GM18519 (cell line): ENCODE measurements around the gene SIGLECL1.

Experiments
- ATAC-seq: cut with Tn5 transposase; IDR thresholded peaks from one replicate; pipeline ENCODE4 v1.9.1; 2021; ENCODE audit warnings: mild to moderate bottlenecking, moderate library complexity; ENCODE audit not compliant: unreplicated experiment, low FRiP score

Gene SIGLECL1

DNA sequence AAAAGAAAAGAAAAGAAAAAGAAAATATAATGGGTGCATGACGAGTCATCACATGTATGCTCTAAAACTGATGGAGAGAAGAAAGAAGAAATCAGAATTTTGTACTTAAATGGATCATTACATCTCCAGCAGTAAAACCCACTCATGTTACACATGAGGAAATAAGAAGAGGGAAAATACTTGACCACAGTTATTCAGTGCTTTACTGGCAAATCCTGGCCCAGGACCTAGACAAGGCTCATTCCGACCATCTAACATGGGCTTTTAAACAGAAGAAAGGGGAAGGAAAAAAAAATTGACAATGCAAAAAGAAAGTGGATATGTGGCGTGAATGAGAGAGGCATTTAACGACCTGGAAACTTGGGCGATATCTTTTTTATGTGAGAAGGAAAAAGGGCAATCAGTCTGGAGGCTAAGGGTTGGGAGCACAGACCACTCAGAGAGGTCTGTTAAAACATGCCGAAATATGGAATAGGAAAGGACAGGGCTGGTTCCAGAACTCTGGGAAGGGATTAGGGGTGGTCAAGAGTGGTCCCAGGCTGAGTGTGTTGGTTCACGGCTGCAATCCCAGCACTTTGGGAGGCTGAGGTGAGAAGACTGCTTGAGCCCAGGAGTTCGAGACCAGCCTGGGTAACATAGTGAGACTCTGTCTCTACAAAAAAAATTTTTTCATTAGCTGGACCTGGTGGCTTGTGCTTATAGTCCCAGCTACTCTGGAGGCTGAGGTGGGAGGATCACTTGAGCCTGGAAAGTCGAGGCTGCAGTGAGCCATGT, 1.6 kb downstream of the SIGLECL1 start:
- no peak for ATAC-seq

DNA sequence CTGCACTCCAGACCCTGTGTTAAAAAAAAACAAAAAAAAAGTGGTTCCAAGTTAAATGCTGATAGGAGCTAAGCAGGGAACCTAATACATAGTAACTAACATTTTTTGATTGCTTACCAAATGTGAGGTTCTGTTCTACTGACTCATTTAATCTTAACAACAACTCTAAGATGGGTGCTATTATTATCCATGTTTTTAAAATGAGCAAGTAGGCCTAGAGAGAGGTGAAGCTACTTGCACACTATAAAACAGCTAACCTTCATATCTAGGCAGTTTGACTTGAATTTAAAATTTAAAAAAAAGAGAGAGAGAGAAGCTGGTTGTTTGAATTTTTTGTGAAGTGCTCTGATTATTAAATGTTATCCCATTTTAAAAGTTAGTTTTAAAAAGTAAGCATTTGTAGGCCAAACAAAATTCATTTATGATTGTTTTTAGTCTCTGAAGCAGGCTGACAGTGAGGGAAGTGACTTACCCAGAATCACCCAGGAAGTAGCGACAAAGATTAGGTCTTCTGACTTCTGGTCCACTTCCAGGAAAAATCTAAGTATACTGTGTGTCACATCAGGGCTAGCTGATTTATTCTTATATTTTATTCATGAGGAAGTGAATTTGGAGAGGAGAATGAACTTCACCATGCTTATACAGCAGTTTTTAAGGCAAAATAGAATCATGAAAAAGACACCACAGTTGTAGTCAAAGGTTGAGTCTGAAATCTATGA, 2.4 kb downstream of the SIGLECL1 start:
- no peak for ATAC-seq

DNA sequence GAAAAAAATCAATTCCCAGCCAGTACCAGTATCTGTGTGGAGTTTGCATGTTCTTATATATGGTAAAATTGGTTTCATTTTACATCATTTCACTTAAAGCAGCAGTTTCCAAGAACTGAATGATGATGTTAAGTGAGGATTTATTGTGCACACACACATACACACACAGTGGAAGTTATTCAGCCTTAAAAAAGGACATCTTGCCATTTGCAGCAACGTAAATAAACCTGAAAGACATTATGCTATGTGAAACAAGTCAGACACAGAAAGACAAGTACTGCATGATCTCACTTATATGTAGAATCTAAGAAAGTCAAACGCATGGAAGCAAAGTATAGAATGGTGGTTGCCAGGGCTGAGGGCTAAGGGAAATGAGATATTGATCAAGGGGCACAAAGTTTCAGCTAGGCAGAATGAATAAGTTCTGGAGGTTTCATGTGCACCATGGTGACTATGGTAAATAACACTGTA, 5.3 kb downstream of the SIGLECL1 start:
- ATAC-seq = no peak

DNA sequence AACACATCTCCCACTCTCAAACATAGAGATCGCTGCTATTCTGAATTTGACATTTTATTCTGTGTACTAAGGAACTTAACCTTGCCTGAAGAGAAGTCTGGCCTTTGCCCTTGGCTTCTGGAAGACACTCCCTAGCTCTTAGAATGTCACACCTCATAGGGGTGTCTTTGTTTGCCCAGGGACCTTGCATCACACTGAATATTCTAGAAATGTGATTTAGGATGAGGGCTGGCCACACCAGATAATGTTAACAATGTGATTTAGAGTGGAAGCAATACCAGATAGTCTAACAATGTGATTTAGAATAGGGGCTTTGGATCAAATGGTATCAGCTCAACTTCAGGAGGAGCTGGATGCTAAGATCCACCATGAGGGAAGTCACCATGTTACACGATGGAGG, 6.6 kb downstream of the SIGLECL1 start:
- no peak for ATAC-seq

DNA sequence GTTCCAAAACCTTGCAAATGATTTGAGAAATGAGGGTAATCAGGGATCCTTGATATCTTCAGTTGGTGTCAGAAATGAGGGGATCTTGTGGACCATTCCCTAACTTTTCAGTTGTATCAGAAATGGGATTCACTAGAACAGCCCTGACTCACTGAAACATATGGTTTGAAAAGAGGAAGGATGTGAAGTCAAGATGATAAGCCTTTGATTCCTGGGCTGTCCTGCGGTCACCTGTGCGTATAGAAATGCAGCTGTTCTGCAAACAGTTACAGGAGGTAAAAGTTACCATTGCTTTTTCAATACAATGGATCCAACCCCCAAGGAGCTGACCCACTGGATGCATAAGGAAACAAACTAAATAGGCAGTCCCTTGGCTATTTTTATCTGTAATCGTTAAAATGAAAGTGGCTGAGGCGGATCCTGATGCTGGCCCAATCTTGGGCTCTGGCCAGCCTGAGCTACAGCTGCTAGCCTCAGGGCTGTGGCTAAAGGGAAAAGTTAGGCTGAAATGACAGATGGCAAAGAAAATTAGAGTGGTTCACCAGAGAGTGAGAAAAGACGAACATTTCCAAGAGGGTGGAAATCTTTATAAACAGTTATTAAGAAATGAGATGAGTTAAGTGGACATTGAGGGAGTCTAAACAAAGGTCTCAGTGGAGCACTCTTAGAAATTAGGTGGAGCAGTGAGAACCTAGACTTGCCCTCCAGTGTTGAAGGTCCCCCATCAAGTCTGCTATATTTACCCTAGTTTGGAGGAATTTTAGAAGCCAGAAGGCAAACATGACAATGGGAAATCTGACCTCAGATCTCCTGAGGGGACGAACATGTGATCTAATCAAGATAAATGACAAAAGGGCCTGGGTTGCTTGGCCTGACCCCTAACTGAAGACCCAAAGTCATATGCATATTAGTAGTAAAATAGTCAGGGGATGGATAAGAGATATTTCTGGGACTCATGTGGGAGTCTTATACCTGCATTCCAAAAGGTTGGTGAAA, 7.6 kb downstream of the SIGLECL1 start:
- no peak for ATAC-seq

DNA sequence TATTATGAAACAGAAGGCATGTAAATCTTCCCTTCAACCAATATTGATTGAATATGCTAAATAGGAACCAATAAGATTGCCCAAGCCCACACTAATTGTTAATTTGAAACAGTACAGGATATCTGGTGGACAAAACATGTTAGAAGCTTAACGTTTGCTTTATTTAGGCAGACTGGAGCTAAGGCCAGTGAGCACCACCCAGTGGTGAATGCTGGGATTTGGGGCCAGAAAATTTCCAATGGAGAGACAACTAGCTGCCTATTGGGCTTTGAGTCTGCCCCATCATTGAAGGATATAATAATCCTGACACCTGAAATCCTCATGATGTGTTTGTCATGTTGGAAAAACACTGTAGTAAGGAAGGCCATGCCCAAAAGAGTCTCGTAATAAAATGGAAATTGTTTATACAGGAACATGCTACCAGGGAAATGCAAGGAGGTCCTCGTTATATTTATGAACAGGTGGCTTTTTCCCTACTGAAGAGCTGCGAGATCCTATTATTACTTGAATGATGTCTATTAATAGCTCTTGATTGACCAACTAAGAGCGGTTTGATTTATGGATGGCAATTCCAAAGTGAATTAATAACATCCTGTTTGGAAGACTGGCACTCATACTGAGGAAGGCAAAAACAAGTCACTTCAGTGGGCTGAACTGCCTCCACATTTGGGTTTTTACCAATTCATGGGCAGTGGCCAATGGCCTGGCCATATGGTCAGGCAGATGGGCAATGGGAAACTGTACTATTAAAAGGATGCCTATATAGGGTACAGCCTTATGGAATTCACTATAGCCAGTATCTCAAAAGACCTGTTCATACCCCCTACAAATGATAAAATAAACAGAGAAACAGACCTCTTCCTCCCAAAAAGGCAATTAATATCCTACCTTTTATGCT, 8.7 kb downstream of the SIGLECL1 start:
- no peak for ATAC-seq

DNA sequence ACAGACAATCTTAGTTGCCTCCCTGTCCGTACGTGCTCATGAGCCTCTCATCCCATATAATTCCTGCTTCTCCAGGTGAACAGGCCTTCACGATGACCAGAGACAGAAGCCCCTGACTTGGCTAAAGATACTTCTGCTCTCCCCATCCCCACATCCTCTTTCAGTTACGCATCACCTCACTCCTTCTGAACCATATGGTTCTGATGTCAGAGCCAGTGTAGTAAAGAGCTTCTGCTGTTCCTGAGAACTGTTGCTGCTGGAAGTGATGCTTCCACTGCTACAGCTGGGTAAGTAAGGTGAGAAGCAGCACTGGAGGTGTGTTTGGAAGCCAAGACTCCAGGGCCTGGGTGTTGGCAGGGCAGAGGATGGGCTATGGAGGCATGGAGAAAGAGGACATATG, 12.9 kb downstream of the SIGLECL1 start:
- no peak for ATAC-seq

DNA sequence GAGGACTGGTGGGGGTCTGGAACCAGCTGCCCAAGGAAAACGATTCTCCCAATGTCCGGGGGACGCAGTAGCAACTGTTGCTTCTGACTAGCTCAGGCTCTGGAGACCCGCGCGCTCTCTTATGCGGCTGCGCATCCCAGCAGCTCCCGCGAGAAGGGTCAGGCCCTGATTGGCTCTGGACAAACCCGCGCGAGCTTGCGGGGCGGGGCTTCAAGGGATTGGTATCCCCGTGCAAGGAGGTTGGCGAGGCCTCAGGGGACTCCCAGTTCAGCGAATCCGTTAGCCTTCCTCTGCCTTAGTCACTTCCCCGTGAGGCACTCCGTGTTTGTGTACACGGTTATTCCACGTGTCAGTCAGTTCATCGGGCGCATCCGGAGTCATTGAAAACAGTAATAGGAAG, 20.2 kb downstream of the SIGLECL1 start:
- ATAC-seq = no peak

DNA sequence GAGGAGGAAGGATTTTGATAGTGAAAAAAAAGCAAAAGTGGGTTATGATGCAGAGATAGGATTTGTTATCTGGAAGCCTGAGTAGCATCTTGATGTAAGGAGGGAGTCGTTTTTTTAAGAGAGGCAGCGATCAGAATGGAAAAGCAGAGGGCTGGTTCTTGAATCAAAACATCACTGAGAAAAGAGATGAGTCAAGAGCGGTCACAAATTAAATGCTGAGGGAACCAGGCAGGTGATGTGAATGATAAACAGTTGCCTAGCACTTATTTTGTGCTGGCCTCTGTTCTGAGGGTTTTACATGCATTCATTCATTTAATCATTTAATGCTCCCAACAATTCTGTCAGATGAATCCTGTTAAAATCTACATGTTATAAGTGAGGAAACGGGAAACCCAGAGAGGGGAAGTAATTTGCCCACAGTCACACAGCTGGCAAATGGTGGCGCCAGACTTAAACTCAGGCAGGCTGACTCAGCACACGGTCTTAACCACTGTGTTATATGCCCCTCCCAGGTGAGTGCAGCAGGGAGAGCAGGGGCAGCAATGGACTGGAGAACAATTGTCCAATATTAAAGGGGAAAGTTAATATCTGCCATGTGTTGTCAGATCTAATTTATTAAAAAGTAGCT, 21.4 kb downstream of the SIGLECL1 start:
- ATAC-seq = no peak

DNA sequence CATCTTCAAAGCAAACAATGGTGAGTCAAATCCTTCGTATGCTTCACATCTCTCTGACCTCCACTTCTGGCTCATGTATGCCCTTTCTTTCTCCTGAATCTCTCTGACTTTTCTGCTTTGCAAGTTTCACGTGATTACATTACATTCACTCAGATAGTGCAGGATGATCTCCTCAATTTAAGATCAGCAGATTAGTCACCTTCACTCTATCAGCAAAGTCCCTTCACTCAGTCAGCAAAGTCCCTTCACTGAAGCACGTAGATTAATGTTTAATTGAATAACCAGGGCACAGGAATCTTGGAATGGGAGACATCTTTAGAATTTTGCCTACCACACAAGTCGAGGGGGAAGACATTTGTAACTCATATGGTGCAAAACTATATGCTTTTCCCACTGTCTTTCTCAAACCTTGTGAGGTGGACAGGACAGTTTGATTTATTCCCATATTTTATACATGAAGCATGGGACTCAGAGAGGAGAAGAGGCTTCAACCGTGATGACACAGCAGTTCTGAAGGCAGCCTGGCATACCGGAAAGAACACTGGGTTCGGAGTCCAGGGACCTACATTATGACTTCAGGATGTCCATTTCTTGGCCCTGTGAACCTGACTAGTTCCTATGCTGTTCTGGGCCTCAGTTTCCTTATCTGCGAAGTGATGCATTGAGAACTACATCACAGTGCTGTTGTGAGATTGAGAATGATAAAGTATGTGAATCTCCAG, 23.3 kb downstream of the SIGLECL1 start:
- ATAC-seq = no peak

DNA sequence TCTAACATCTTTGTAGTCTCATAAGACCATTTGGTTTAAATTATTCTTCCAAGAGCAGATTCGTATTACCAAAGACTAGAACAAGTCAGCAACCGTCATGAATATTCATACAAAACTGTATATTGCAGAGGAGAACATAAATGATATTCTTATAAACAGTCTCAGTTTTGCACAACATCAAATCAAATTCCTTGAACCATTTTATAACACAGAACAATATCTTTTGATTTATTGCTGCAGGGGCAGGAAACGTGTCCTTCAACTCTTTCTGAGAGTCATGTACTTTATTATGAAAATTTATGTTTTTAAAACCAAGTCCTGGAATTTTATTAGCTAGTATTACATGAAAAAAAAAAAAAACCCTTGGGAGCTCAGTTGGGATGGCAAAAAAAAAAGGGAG, 26.2 kb downstream of the SIGLECL1 start:
- no peak for ATAC-seq

DNA sequence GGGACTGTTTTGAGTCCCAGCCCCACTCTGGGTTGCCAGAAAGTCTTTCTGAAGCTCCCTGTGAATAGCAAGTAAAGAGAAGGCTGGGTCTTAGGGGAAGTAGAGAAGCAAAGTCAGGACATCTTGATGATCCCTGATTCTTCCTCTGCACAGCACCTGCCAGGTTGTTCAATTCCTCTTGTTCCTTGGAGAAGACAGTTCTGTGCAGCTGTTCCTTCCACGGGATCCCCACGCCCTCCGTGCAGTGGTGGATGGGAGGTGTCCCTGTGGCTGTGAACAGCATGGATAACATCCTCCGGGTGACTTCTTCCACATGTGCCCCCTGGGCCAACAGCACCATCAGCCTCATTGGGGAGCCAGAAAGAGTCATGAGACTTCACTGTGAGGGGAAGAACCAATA, 31.5 kb downstream of the SIGLECL1 start:
- ATAC-seq = no peak

DNA sequence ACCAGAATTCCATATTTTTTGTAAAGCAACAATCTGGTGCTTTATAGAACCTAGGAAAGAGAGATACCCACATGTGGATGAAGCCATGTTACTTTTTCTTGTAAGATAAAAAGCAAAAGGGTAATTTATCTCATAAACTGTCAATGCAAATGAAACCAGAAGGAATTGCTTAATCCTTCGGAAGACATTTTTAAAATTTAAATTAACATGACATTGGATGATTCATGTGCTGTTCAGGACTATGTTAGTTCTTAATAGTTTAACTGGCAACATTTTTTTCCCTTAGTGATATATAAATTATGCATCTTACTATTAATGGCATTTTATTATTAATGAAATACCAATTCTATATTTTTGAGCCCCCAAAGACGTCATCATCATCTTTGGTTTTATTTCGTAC, 34.8 kb downstream of the SIGLECL1 start:
- ATAC-seq = no peak

DNA sequence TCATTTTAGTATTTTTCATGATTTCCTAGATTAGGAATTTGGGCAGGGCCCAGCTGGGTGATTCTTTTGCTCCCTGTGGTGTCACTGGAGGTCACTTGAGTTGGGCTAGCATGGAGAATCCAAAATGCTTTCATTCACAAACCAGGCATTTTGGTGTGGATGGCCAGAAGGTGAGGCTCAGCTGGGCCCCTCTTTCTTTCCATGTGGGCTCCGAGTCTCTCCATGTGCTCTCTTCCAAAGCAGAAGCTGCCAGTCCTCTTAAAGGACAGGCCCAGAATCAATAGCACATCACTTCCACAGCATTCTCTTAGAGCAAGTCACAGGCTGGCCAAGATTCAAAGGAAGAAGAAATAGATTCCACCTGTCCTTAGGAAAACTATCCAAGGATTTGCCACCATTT, 38.8 kb downstream of the SIGLECL1 start:
- no peak for ATAC-seq

DNA sequence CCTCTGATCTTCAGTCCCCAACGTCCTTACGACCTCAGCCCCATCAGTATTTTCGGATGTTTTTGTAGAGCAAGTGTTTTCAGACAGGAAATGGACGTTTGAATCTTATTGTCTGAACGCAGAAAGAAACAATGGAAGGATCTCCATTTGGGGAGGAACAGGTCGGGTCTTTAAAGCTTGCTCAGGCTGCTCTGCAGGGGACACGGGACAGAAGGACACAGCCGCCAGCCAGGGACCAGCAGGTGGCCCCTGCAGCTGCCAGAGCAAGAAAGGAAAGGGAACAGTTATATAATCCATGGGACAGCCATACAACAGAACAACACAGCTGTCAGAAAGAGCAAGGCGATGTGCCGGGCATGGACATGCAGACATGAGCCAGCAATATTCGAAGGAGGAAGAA, 42.1 kb downstream of the SIGLECL1 start:
- no peak for ATAC-seq

DNA sequence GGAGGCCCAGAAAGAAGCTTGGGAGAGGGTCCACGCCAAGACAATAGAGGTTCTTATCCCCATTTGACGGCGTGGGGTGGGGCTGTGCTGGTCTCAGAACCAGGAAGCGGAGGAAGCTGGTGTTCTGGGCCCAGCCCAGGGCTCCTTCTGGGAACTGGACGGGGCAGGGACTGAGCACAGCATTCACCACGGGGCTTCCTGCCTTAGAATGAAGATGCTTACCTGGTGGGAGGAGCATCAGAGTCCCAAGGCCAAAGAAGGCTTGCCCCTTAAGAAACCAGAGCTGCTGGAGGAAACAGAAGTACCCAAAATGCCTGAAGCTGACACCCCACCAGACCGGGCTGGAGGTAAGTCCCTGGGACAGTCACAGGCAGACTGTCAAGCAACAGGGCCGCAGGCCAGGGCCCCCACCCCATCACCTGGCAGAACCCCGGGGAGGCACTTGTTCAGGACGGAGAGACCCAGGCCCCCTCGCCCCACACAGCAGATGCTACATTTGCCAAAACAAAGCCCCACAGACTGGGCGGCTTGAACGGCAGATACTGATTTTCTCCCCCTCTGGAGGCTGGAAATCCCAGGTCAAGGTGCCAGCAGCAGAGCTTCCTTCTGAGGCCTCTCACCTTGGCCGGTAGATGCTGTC, 42.8 kb downstream of the SIGLECL1 start:
- ATAC-seq = no peak

DNA sequence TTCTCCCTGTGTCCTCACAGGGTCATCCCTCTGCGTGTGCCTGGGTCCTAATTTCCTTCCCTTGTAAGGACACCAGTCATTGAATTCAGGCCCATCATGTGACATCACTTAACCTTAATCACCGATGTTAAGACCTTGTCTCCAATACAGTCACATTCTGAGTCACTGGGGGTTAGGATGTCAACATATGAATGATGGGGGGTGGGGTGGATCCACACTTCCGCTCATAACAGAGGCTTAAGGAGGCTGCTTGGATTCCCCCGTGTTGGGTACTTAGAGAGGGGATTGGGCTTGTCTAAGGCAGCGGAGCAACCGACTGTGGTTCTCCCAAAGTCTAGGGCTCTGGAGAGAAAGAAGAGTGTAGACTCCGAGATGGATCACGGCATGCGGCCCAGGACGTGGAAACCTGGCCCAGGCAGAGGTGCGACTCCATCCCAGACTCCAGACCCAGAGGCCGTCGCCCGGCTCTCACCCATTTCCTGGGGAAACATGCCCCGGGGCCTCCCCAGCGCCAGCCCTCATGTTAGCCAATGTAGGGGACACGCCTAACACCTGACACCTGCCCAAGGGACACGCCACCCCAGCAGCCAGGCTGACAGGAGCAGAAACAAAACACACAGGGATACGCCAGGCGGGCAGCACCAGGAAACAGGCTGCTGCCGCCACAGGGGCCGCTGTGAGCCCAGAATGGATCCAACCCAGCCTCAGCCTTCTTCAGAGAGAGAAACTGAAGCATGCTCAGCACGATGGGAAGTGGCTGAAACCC, 43.5 kb downstream of the SIGLECL1 start:
- no peak for ATAC-seq

DNA sequence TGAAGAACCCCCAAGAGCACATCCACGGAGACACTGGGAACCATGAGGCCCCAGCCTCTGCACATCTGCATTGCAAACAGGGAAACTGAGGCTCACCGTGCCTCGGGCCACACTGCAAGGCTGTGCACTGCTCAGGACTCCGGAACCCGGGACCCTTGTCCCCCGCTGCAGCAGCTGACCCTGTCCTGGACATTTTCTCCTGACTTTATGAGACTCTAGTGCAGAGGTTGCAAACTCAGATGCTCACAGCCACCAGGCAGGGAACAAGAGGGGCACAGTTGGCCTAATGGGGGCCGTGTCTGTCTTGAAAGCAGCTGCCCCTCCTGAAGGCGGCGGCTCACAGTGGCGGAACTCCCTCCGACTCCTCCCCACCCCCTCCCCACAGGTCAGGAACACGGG, 44.1 kb downstream of the SIGLECL1 start:
- no peak for ATAC-seq
